GM12878 (cell line): ENCODE results near the gene TECR. TPM values are rescaled to one million over a fixed set of nuclear protein-coding genes. Genes with fewer than 3 reads are reported as not detected.

Experiments
- ATAC-seq: fragments of 200-7000 bp; cut with Tn5 transposase; 3 replicates; pipeline ENCODE4 v1.9.1; 2020; ENCODE audit warnings: mild to moderate bottlenecking, moderate library complexity
- BruUV-seq: library from RNA; stranded (reverse); fragments of 400-500 nt; replicated peaks from 2 replicates; lab custom pipeline; 2021; lab: Mats Ljungman, UMichigan
- CTCF ChIA-PET: fragments of 300-600 bp; sonication (Branson Sonifier 250); formaldehyde crosslinking; extraction: SDS; loops from one replicate; lab custom pipeline; 2021; ENCODE audit warnings: inconsistent platforms; lab: Yijun Ruan, JAX
- POLR2A ChIA-PET: fragments of 350-600 bp; formaldehyde crosslinking; extraction: SDS; loops from one replicate; lab custom pipeline; 2021; ENCODE audit warnings: inconsistent platforms; lab: Charles Lee
- RAD21 ChIA-PET: fragments of 300-600 bp; sonication (Branson Sonifier 250); formaldehyde crosslinking; loops from one replicate; lab custom pipeline; 2023; ENCODE audit warnings: antibody characterized with exemption; ENCODE audit not compliant: unreplicated experiment; lab: Charles Lee
- SMC1A ChIA-PET: fragments of 300-600 bp; sonication (Branson Sonifier 250); formaldehyde crosslinking; loops from one replicate; lab custom pipeline; 2023; ENCODE audit not compliant: unreplicated experiment, uncharacterized antibody; lab: Charles Lee
- DNase-seq: peaks from one replicate; pipeline ENCODE4 v3.0.0-alpha.2; 2011; ENCODE audit warnings: low read depth, low spot score
- FAIRE-seq: peaks from 3 replicates; lab custom pipeline; 2011; peaks lifted over from hg19 to GRCh38; lab: Jason Lieb, UNC
- H2AFZ ChIP-seq: 2 replicates; pipeline ENCODE4 v1.6.0; 2011; ENCODE audit warnings: low read depth, low read length, control low read depth; ENCODE audit not compliant: control insufficient read depth
- H3K27ac ChIP-seq: 2 replicates; pipeline ENCODE4 v1.5.1; 2011; ENCODE audit warnings: control low read depth; ENCODE audit not compliant: control insufficient read depth, insufficient read depth
- H3K27me3 ChIP-seq, 2 experiments: replicated peaks in 1 of 2; 2 replicates each; pipeline versions ENCODE4 v1.6.0 to v1.6.1; 2011; ENCODE audit warnings: low read length in 1 of 2; ENCODE audit not compliant: control insufficient read depth in 2 of 2, insufficient read depth in 2 of 2
- H3K36me3 ChIP-seq, 2 experiments: 2 replicates each; pipeline ENCODE4 v1.5.1; 2011; ENCODE audit warnings: low read length in 1 of 2; ENCODE audit not compliant: control insufficient read depth in 2 of 2, insufficient read depth in 2 of 2
- H3K4me1 ChIP-seq: 2 replicates; pipeline ENCODE4 v1.6.1; 2011; ENCODE audit warnings: mild to moderate bottlenecking, low read length, moderate library complexity, mixed read lengths; ENCODE audit not compliant: control insufficient read depth, insufficient read depth
- H3K4me2 ChIP-seq: 2 replicates; pipeline ENCODE4 v1.6.0; 2011; ENCODE audit warnings: control low read depth; ENCODE audit not compliant: control insufficient read depth, insufficient read depth
- H3K4me3 ChIP-seq: fragments of 200-600 bp; sonication (generic); 2 replicates; pipeline ENCODE4 v1.5.1; 2016
- H3K79me2 ChIP-seq: 2 replicates; pipeline ENCODE4 v1.6.0; 2011; ENCODE audit warnings: low read length; ENCODE audit not compliant: control insufficient read depth, insufficient read depth
- H3K9ac ChIP-seq: 2 replicates; pipeline ENCODE4 v1.8.0; 2011; ENCODE audit warnings: low read length, control low read depth, mixed read lengths; ENCODE audit not compliant: control insufficient read depth, insufficient read depth
- H3K9me3 ChIP-seq: replicated peaks from 3 replicates; pipeline ENCODE4 v1.5.1; 2011; ENCODE audit warnings: mild to moderate bottlenecking, low read length; ENCODE audit not compliant: control insufficient read depth, insufficient read depth
- H4K20me1 ChIP-seq: 2 replicates; pipeline ENCODE4 v1.6.0; 2011; ENCODE audit not compliant: control insufficient read depth, insufficient read depth
- ATF7 ChIP-seq: fragments of 450-650 bp; IDR thresholded peaks from 2 replicates; pipeline ENCODE4 v1.6.1; 2016; ENCODE audit warnings: low read depth, mild to moderate bottlenecking
- EGR1 ChIP-seq, 2 experiments: IDR thresholded peaks; 1 replicate in 1 of 2; 2 replicates in 1 of 2; pipeline ENCODE4 v1.6.1; 2011 to 2012; ENCODE audit warnings: low read depth in 2 of 2, low read length in 2 of 2, borderline replicate concordance in 1 of 2, mild to moderate bottlenecking in 1 of 2, moderate library complexity in 1 of 2
- EZH2 ChIP-seq: IDR thresholded peaks from 2 replicates; pipeline ENCODE4 v1.6.1; 2012; ENCODE audit warnings: low read depth, mild to moderate bottlenecking, control low read depth, inconsistent platforms, low read length, borderline replicate concordance; ENCODE audit not compliant: control insufficient read depth
- GATAD2B ChIP-seq: fragments of 450-650 bp; conservative IDR thresholded peaks from 2 replicates; pipeline ENCODE4 v1.6.1; 2017; ENCODE audit warnings: low read depth, mild to moderate bottlenecking, moderate library complexity
- MTA2 ChIP-seq: fragments of 450-650 bp; IDR thresholded peaks from 2 replicates; pipeline ENCODE4 v1.6.1; 2016; ENCODE audit warnings: low read depth, mild to moderate bottlenecking, moderate library complexity
- NBN ChIP-seq: fragments of 450-650 bp; IDR thresholded peaks from 2 replicates; pipeline ENCODE4 v1.6.1; 2016
- NR2F1 ChIP-seq: fragments of 450-650 bp; conservative IDR thresholded peaks from 2 replicates; pipeline ENCODE4 v1.6.1; 2017; ENCODE audit warnings: mild to moderate bottlenecking
- PML ChIP-seq: IDR thresholded peaks from 2 replicates; pipeline ENCODE4 v1.6.1; 2012; ENCODE audit warnings: low read length, inconsistent platforms
- RAD51 ChIP-seq: fragments of 450-650 bp; IDR thresholded peaks from 2 replicates; pipeline ENCODE4 v1.6.1; 2016; ENCODE audit warnings: moderate library complexity, mild to moderate bottlenecking, inconsistent platforms
- SKIL ChIP-seq: fragments of 450-650 bp; IDR thresholded peaks from 2 replicates; pipeline ENCODE4 v1.6.1; 2017; ENCODE audit warnings: mild to moderate bottlenecking, low read depth, inconsistent platforms; ENCODE audit not compliant: poor library complexity, severe bottlenecking
- SMC3 ChIP-seq: IDR thresholded peaks from 2 replicates; pipeline ENCODE4 v1.6.1; 2011; ENCODE audit warnings: low read length, improper control_type of control experiment, borderline replicate concordance
- SPI1 ChIP-seq: IDR thresholded peaks from 2 replicates; pipeline ENCODE4 v1.6.1; 2011; ENCODE audit warnings: low read depth, mild to moderate bottlenecking, low read length, moderate library complexity, borderline replicate concordance; ENCODE audit not compliant: insufficient read depth
- WGBS: methylation state at CpG from one replicate; pipeline ENCODE4 v1.1.6; 2016; ENCODE audit warnings: low lambda C conversion rate; ENCODE audit not compliant: insufficient replicate concordance, insufficient coverage; ENCODE audit errors: missing lambda C conversion rate; 5-methylcytosine and 5-hydroxymethylcytosine counted together
- in situ Hi-C: fragments of 300-500 bp; cut with MboI; formaldehyde crosslinking; loops from 9 replicates; pipeline ENCODE4 v1.14.3; 2018; ENCODE audit warnings: mixed read lengths
- intact Hi-C: fragments of 100-400 bp; cut with micrococcal nuclease; formaldehyde crosslinking; loops from one replicate; pipeline ENCODE4 v1.14.2; 2022; ENCODE audit not compliant: unreplicated experiment
- polyA plus RNA-seq, 11 experiments: library from polyadenylated mRNA; depleted of rRNA in 4 of 11; unstranded in 6 of 11; stranded (reverse) in 5 of 11; fragments of >200 nt; fragmentation: Nextera tagmentation in 4 of 11; fragmentation: Illumina TruSeq in 1 of 11; extraction: Ambion mirVana in 4 of 11; extraction: Trizol in 1 of 11; gene quantifications; 1 replicate in 1 of 11; 2 replicates in 10 of 11; pipeline versions ENCODE4 v1.2.1 to v1.2.3, GENCODE V29; 2011 to 2016; ENCODE audit warnings: inconsistent platforms in 2 of 11, missing spikeins in 2 of 11, low read depth in 1 of 11
- total RNA-seq, 4 experiments: library from RNA; depleted of rRNA in 3 of 4; stranded (reverse); fragments of >200 nt in 3 of 4; fragmentation: Illumina TruSeq in 1 of 4; extraction: Trizol in 1 of 4; gene quantifications; 2 replicates each; pipeline versions ENCODE4 v1.2.1 to v1.2.3, GENCODE V29; 2013 to 2021
- TF ChIP-seq, protein P1 (sequence below): IDR thresholded peaks from 2 replicates; pipeline ENCODE4 v1.6.1; 2011; ENCODE audit warnings: low read depth, mild to moderate bottlenecking, low read length, moderate library complexity, borderline replicate concordance; ENCODE audit errors: extremely low read depth
- TF ChIP-seq, protein P2 (sequence below): fragments of 450-650 bp; IDR thresholded peaks from 2 replicates; pipeline ENCODE4 v1.6.1; 2016; ENCODE audit warnings: mild to moderate bottlenecking
- TF ChIP-seq, protein P3 (sequence below): fragments of 450-650 bp; conservative IDR thresholded peaks from 2 replicates; pipeline ENCODE4 v1.6.1; 2017; ENCODE audit warnings: mild to moderate bottlenecking, moderate library complexity

Gene TECR
- total and polyA plus RNA-seq, 10 of the 15 experiments (the other 5 are each of a cell fraction or from before 2014, with no cell fraction given) = 9.6 to 157 (median 64.2) TPM

DNA sequence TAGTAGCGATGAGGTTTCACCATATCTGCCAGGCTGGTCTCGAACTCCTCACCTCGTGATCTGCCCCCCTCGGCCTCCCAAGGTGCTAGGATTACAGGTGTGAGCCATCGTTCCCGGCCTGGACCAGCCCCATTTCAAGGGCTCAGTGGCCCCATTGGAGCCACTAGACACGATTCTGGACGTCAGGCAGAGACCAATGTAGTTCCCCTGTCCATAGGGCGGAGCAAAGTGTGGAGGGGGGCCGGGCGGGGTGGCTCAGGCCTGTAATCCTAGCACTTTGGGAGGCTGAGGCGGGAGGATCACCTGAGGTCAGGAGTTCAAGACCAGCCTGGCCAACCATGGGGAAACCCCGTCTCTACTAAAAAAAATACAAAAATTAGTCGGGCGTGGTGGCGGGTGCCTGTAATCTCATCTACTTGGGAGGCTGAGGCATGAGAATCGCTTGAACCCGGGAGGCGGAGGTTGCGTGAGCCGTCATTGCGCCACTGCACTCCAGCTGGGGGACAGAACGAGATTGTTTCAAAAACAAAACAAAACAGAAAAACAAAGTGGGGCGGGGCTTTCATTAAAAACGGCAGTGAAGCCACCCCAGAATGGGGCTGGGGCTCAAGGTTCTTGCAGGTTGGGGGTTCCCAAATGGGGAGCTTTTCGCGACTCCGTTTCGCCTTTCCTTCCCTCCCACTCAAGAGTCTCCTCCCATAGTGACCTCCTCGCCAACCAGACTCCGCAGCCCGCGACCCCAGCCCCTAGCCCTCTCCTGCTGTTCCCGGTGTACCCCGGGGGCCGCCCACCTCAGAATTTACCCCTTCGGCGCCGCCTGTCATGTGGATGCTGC, 758 bp upstream of the TECR start:
- Histone ChIP-seq H3K79me2 (peaks cover 16% of the 10 kb centered on the region), H2AFZ (peak overlapping the region; percentile 91), H3K4me3 (peak overlapping the region; percentile 59; the same call in 1 of the 2 replicates), H4K20me1 (no peaks in the 10 kb centered on the region), H3K9ac (peak overlapping the region; percentile 57; the same call in 1 of the 2 replicates), H3K9me3 (no peaks in the 10 kb centered on the region), H3K27ac (peak overlapping the region; percentile 56; the same call in 1 of the 2 replicates), H3K36me3 (peaks cover 0 to 2% of the 10 kb centered on the region in 2 experiments; a peak in 1 of 4 replicates), H3K4me2 (peak overlapping the region; percentile 49), H3K27me3 (no peaks in the 10 kb centered on the region), H3K4me1 (peaks cover 5% of the 10 kb centered on the region; the same call in 1 of the 2 replicates)
- ATAC-seq (no peak), FAIRE-seq (no peak), DNase-seq (no peak)
- RAD21 ChIA-PET = no interaction called here
- POLR2A ChIA-PET = interaction anchor here (1.3 to 2.1 kb wide), 2 partner anchors 8 to 10 kb away, joined by 3 to 12 read pairs; partner anchors contain the start of gene DNAJB1
- WGBS = 15% methylated on average over 39 of the region's 39 CpGs
- SMC1A ChIA-PET = interaction anchor here (1.0 kb wide), 1 partner anchor 8 kb away, joined by 3 read pairs; no protein-coding TSS in a partner anchor
- no TSS peak for BruUV-seq
- intact Hi-C loops (no loop called here), in situ Hi-C loops (no loop called here)
- CTCF ChIA-PET = no interaction called here
- TF ChIP-seq EGR1 (IDR thresholded peaks at IDR 0.05; ENCODE audit: borderline replicate concordance in 1 of 2, low read depth in 2 of 2, low read length in 2 of 2) (no peak), RAD51 (peak; percentile 45; the same call in 1 of the 2 replicates), ATF7 (peak; percentile 23; the same call in 1 of the 2 replicates), MTA2 (0 out of 2 replicates have a peak, but pooled peaks have one; percentile 22), SKIL (peak; percentile 33), PML (peak; percentile 1; the same call in 1 of the 2 replicates), NR2F1 (peak; percentile 37; the same call in 1 of the 2 replicates), SMC3 (no peak), SPI1 (no peak), EZH2 (no peak), GATAD2B (peak; percentile 27; the same call in 1 of the 2 replicates), NBN (peak; percentile 45; the same call in 1 of the 2 replicates)
- TF ChIP-seq, protein P1, sequence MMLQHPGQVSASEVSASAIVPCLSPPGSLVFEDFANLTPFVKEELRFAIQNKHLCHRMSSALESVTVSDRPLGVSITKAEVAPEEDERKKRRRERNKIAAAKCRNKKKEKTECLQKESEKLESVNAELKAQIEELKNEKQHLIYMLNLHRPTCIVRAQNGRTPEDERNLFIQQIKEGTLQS = no peak
- TF ChIP-seq, protein P2, sequence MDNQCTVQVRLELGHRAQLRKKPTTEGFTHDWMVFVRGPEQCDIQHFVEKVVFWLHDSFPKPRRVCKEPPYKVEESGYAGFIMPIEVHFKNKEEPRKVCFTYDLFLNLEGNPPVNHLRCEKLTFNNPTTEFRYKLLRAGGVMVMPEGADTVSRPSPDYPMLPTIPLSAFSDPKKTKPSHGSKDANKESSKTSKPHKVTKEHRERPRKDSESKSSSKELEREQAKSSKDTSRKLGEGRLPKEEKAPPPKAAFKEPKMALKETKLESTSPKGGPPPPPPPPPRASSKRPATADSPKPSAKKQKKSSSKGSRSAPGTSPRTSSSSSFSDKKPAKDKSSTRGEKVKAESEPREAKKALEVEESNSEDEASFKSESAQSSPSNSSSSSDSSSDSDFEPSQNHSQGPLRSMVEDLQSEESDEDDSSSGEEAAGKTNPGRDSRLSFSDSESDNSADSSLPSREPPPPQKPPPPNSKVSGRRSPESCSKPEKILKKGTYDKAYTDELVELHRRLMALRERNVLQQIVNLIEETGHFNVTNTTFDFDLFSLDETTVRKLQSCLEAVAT = peak; percentile 75
- TF ChIP-seq, protein P3, sequence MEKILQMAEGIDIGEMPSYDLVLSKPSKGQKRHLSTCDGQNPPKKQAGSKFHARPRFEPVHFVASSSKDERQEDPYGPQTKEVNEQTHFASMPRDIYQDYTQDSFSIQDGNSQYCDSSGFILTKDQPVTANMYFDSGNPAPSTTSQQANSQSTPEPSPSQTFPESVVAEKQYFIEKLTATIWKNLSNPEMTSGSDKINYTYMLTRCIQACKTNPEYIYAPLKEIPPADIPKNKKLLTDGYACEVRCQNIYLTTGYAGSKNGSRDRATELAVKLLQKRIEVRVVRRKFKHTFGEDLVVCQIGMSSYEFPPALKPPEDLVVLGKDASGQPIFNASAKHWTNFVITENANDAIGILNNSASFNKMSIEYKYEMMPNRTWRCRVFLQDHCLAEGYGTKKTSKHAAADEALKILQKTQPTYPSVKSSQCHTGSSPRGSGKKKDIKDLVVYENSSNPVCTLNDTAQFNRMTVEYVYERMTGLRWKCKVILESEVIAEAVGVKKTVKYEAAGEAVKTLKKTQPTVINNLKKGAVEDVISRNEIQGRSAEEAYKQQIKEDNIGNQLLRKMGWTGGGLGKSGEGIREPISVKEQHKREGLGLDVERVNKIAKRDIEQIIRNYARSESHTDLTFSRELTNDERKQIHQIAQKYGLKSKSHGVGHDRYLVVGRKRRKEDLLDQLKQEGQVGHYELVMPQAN = peak; percentile 52; the same call in 1 of the 2 replicates
